SK-N-SH treated with all-trans-retinoic acid at 6 μM for 48 hours (cell line): Measurements from ENCODE around the gene SF1.

Experiments used
- ATAC-seq: fragments of 200-7000 bp; cut with Tn5 transposase; 3 replicates; pipeline ENCODE4 v1.9.1; 2020; ENCODE audit warnings: mild to moderate bottlenecking, moderate library complexity
- ARNTL ChIP-seq: fragments of 450-650 bp; formaldehyde crosslinking; IDR thresholded peaks from 2 replicates; pipeline ENCODE4 v1.5.0; 2020; ENCODE audit warnings: low read depth, mild to moderate bottlenecking, moderate library complexity, borderline replicate concordance
- BACH2 ChIP-seq: fragments of 250-450 bp; sonication (Bioruptor Pico); IDR thresholded peaks from 2 replicates; pipeline ENCODE4 v1.9.0; 2021; ENCODE audit warnings: mild to moderate bottlenecking, borderline replicate concordance
- ESRRG ChIP-seq: fragments of 250-450 bp; sonication (Bioruptor Pico); IDR thresholded peaks from 2 replicates; pipeline ENCODE4 v1.6.1; 2021; ENCODE audit warnings: mild to moderate bottlenecking
- GLIS3 ChIP-seq: fragments of 250-450 bp; sonication (Bioruptor Pico); IDR thresholded peaks from 2 replicates; pipeline ENCODE4 v1.5.0; 2020; ENCODE audit warnings: mild to moderate bottlenecking, moderate library complexity
- ISL1 ChIP-seq: fragments of 250-450 bp; sonication (Bioruptor Pico); IDR thresholded peaks from 2 replicates; pipeline ENCODE4 v2.1.2; 2022; ENCODE audit warnings: mild to moderate bottlenecking, moderate library complexity
- OSR1 ChIP-seq: fragments of 250-450 bp; sonication (Bioruptor Pico); IDR thresholded peaks from 2 replicates; pipeline ENCODE4 v1.8.0; 2022; ENCODE audit warnings: moderate library complexity, mild to moderate bottlenecking, inconsistent platforms
- POU6F1 ChIP-seq: fragments of 250-450 bp; sonication (Bioruptor Pico); IDR thresholded peaks from 2 replicates; pipeline ENCODE4 v1.8.0; 2021; ENCODE audit warnings: low read depth, mild to moderate bottlenecking, moderate library complexity, borderline replicate concordance
- PPARA ChIP-seq: fragments of 250-450 bp; sonication (Bioruptor Pico); IDR thresholded peaks from 2 replicates; pipeline ENCODE4 v1.5.0; 2020; ENCODE audit warnings: mild to moderate bottlenecking, borderline replicate concordance
- RARB ChIP-seq: fragments of 250-450 bp; sonication (Bioruptor Pico); IDR thresholded peaks from 2 replicates; pipeline ENCODE4 v1.8.0; 2021; ENCODE audit warnings: mild to moderate bottlenecking, moderate library complexity
- SNAI2 ChIP-seq: fragments of 250-450 bp; sonication (Bioruptor Pico); IDR thresholded peaks from 2 replicates; pipeline ENCODE4 v1.5.0; 2020; ENCODE audit warnings: mild to moderate bottlenecking, moderate library complexity
- TCF4 ChIP-seq: fragments of 250-450 bp; sonication (Bioruptor Pico); IDR thresholded peaks from 2 replicates; pipeline ENCODE4 v1.8.0; 2021; ENCODE audit warnings: mild to moderate bottlenecking, moderate library complexity, borderline replicate concordance
- TOX ChIP-seq: fragments of 250-450 bp; sonication (Bioruptor Pico); IDR thresholded peaks from 2 replicates; pipeline ENCODE4 v1.8.0; 2021; ENCODE audit warnings: mild to moderate bottlenecking, moderate library complexity, borderline replicate concordance
- ZC3H10 ChIP-seq: fragments of 250-450 bp; sonication (Bioruptor Pico); IDR thresholded peaks from 2 replicates; pipeline ENCODE4 v1.5.1; 2021; ENCODE audit warnings: mild to moderate bottlenecking, moderate library complexity
- ZFP3 ChIP-seq: fragments of 250-450 bp; sonication (Bioruptor Pico); IDR thresholded peaks from 2 replicates; pipeline ENCODE4 v1.5.0; 2020; ENCODE audit warnings: mild to moderate bottlenecking, moderate library complexity
- ZFP30 ChIP-seq: fragments of 450-650 bp; formaldehyde crosslinking; IDR thresholded peaks from 2 replicates; pipeline ENCODE4 v1.5.0; 2022; ENCODE audit warnings: mild to moderate bottlenecking, moderate library complexity
- ZNF565 ChIP-seq: fragments of 450-650 bp; formaldehyde crosslinking; conservative IDR thresholded peaks from 2 replicates; pipeline ENCODE4 v1.5.0; 2020; ENCODE audit warnings: low read depth, mild to moderate bottlenecking, moderate library complexity
- ZNF70 ChIP-seq: fragments of 450-650 bp; formaldehyde crosslinking; IDR thresholded peaks from 2 replicates; pipeline ENCODE4 v1.5.0; 2020; ENCODE audit warnings: mild to moderate bottlenecking, moderate library complexity
- ZNF8 ChIP-seq: fragments of 450-650 bp; formaldehyde crosslinking; IDR thresholded peaks from 2 replicates; pipeline ENCODE4 v1.5.0; 2020; ENCODE audit warnings: mild to moderate bottlenecking, moderate library complexity
- TF ChIP-seq, protein P1 (sequence below): fragments of 250-450 bp; sonication (Bioruptor Pico); IDR thresholded peaks from 2 replicates; pipeline ENCODE4 v1.8.0; 2020; ENCODE audit warnings: mild to moderate bottlenecking, moderate library complexity, borderline replicate concordance
- TF ChIP-seq, protein P2 (sequence below): fragments of 250-450 bp; sonication (Bioruptor Pico); IDR thresholded peaks from 2 replicates; pipeline ENCODE4 v1.5.0; 2020; ENCODE audit warnings: mild to moderate bottlenecking, moderate library complexity

The SF1 gene

DNA sequence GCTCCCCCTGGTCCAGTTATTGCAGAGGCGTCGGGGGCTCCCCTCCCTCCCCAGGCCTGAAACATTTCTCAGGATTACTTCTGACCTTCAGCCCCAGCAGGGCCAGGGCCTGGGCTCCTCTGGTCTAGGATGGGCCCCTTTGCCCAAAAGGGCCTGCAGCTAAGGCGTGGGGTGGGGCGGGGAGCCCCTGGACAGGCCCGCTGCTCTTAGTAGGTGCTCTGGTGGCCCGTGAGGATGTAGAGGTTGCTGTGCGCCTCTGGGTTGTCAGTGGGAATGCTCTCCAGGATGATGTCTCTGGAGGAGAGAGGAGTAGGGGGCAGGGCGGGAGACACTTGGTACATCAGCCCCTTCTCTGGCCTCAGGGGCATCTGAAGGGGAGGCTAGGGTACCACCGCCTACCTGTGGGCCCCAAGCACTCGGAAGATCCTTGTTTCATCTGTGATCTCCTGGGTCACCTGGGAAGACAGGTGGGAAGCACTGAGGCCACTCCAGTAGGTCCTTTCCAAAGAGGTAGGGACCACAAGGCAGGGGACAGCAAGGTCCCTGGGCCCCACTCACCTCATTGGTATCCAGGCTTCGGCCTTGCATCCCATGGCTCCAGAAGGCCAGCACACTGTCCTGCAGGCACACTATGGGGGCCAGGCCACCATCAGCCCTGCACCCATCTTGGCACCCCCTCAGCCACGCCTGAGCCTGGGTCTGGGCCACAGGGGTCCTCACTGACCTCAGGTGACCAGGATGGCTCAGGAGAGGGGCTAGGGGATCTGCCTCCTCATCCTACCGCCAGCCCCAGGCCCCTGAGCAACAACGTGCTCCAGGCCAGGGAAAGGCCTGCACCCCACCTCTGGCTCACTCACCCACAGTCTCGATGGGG, 11.2 kb upstream of the SF1 start:
- TF ChIP-seq POU6F1 (CRISPR knock-in tag) (no peak), TOX (no peak), ZNF565 (CRISPR knock-in tag) (no peak), BACH2 (no peak), RARB (CRISPR knock-in tag) (no peak), ZFP3 (CRISPR knock-in tag) (no peak), PPARA (no peak), TCF4 (CRISPR knock-in tag) (no peak), ESRRG (CRISPR knock-in tag) (no peak), ZFP30 (CRISPR knock-in tag) (no peak)
- no peak for ATAC-seq

DNA sequence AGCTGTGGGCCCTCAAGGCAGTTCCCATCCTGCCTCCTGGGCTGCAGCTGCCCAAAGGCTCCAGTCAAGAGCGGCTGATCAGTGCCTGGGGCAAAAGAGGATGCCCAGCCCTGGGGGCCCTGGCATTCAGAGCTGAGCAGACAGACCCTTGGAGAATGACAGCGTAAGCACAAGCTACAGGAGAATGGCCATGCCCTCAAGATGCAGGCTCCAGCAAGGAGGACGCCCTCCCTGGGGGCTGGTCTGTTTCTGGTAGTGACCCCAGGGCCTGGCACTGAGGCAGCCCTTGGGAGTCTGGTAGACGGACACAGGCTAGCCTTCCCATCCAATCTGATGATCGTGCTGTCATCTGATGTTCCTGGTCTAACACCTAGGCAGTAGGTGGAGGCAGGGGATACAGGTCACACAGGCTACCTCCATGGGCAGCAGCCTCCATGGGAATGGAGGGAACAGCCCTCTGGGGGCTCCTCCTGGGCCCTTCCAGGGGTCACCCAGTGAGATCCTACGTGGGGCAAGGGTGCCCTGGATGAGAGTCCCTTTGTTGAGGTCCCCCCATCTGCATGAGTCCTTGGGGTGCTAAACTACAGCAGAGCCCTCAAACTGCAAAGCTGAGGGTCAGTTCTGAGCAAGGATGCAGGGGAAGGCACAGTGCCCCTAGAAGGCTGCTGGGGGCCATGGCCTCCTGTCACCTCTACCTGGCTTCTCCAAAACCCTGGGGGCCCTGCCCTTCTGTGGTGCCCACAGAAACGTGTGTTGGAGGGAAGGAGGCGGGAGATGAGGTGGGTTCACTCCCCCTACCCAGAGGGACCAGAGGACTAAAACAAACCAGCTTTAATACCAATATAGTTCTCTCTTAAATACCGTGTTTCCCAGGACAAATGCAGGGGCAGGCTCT, 10.2 kb upstream of the SF1 start:
- TF ChIP-seq ZFP3 (CRISPR knock-in tag): no peak
- no peak for TF ChIP-seq ZNF70
- no peak for TF ChIP-seq ZC3H10
- TF ChIP-seq SNAI2: no peak
- TF ChIP-seq ZFP30 (CRISPR knock-in tag): no peak
- TF ChIP-seq, protein P1, sequence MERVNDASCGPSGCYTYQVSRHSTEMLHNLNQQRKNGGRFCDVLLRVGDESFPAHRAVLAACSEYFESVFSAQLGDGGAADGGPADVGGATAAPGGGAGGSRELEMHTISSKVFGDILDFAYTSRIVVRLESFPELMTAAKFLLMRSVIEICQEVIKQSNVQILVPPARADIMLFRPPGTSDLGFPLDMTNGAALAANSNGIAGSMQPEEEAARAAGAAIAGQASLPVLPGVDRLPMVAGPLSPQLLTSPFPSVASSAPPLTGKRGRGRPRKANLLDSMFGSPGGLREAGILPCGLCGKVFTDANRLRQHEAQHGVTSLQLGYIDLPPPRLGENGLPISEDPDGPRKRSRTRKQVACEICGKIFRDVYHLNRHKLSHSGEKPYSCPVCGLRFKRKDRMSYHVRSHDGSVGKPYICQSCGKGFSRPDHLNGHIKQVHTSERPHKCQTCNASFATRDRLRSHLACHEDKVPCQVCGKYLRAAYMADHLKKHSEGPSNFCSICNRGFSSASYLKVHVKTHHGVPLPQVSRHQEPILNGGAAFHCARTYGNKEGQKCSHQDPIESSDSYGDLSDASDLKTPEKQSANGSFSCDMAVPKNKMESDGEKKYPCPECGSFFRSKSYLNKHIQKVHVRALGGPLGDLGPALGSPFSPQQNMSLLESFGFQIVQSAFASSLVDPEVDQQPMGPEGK (CRISPR knock-in tag): no peak
- no peak for TF ChIP-seq POU6F1 (CRISPR knock-in tag)
- TF ChIP-seq RARB (CRISPR knock-in tag): no peak
- no peak for TF ChIP-seq OSR1 (CRISPR knock-in tag)
- no peak for TF ChIP-seq TCF4 (CRISPR knock-in tag)
- no peak for TF ChIP-seq ZNF8
- no peak for TF ChIP-seq ARNTL (CRISPR knock-in tag)
- TF ChIP-seq TOX: no peak
- TF ChIP-seq PPARA: no peak
- TF ChIP-seq BACH2: no peak
- no peak for ATAC-seq

GRCh38 chr11:64787526-64788320, 9.4 kb upstream of the SF1 start:
- TF ChIP-seq, protein P1 (CRISPR knock-in tag): no peak
- TF ChIP-seq ZC3H10 (no peak), ZNF70 (no peak), TOX (no peak), ZFP30 (CRISPR knock-in tag) (no peak), GLIS3 (no peak), ISL1 (no peak), ZNF8 (no peak), ARNTL (CRISPR knock-in tag) (no peak), ESRRG (CRISPR knock-in tag) (no peak)
- TF ChIP-seq, protein P2, sequence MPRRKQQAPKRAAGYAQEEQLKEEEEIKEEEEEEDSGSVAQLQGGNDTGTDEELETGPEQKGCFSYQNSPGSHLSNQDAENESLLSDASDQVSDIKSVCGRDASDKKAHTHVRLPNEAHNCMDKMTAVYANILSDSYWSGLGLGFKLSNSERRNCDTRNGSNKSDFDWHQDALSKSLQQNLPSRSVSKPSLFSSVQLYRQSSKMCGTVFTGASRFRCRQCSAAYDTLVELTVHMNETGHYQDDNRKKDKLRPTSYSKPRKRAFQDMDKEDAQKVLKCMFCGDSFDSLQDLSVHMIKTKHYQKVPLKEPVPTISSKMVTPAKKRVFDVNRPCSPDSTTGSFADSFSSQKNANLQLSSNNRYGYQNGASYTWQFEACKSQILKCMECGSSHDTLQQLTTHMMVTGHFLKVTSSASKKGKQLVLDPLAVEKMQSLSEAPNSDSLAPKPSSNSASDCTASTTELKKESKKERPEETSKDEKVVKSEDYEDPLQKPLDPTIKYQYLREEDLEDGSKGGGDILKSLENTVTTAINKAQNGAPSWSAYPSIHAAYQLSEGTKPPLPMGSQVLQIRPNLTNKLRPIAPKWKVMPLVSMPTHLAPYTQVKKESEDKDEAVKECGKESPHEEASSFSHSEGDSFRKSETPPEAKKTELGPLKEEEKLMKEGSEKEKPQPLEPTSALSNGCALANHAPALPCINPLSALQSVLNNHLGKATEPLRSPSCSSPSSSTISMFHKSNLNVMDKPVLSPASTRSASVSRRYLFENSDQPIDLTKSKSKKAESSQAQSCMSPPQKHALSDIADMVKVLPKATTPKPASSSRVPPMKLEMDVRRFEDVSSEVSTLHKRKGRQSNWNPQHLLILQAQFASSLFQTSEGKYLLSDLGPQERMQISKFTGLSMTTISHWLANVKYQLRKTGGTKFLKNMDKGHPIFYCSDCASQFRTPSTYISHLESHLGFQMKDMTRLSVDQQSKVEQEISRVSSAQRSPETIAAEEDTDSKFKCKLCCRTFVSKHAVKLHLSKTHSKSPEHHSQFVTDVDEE (CRISPR knock-in tag): no peak
- ATAC-seq: peak; percentile 86
